ENCODE measurements around the gene PRIM1. TPM values are rescaled to one million over a fixed set of nuclear protein-coding genes. Genes with fewer than 3 reads are reported as not detected.

PRIM1 gene
- total and polyA plus RNA-seq, 2 of the 8 experiments (the other 6 are each of a cell fraction or from before 2014, with no cell fraction given), result 52.4 to 61.9 TPM

- TF ChIP-seq, protein P1, sequence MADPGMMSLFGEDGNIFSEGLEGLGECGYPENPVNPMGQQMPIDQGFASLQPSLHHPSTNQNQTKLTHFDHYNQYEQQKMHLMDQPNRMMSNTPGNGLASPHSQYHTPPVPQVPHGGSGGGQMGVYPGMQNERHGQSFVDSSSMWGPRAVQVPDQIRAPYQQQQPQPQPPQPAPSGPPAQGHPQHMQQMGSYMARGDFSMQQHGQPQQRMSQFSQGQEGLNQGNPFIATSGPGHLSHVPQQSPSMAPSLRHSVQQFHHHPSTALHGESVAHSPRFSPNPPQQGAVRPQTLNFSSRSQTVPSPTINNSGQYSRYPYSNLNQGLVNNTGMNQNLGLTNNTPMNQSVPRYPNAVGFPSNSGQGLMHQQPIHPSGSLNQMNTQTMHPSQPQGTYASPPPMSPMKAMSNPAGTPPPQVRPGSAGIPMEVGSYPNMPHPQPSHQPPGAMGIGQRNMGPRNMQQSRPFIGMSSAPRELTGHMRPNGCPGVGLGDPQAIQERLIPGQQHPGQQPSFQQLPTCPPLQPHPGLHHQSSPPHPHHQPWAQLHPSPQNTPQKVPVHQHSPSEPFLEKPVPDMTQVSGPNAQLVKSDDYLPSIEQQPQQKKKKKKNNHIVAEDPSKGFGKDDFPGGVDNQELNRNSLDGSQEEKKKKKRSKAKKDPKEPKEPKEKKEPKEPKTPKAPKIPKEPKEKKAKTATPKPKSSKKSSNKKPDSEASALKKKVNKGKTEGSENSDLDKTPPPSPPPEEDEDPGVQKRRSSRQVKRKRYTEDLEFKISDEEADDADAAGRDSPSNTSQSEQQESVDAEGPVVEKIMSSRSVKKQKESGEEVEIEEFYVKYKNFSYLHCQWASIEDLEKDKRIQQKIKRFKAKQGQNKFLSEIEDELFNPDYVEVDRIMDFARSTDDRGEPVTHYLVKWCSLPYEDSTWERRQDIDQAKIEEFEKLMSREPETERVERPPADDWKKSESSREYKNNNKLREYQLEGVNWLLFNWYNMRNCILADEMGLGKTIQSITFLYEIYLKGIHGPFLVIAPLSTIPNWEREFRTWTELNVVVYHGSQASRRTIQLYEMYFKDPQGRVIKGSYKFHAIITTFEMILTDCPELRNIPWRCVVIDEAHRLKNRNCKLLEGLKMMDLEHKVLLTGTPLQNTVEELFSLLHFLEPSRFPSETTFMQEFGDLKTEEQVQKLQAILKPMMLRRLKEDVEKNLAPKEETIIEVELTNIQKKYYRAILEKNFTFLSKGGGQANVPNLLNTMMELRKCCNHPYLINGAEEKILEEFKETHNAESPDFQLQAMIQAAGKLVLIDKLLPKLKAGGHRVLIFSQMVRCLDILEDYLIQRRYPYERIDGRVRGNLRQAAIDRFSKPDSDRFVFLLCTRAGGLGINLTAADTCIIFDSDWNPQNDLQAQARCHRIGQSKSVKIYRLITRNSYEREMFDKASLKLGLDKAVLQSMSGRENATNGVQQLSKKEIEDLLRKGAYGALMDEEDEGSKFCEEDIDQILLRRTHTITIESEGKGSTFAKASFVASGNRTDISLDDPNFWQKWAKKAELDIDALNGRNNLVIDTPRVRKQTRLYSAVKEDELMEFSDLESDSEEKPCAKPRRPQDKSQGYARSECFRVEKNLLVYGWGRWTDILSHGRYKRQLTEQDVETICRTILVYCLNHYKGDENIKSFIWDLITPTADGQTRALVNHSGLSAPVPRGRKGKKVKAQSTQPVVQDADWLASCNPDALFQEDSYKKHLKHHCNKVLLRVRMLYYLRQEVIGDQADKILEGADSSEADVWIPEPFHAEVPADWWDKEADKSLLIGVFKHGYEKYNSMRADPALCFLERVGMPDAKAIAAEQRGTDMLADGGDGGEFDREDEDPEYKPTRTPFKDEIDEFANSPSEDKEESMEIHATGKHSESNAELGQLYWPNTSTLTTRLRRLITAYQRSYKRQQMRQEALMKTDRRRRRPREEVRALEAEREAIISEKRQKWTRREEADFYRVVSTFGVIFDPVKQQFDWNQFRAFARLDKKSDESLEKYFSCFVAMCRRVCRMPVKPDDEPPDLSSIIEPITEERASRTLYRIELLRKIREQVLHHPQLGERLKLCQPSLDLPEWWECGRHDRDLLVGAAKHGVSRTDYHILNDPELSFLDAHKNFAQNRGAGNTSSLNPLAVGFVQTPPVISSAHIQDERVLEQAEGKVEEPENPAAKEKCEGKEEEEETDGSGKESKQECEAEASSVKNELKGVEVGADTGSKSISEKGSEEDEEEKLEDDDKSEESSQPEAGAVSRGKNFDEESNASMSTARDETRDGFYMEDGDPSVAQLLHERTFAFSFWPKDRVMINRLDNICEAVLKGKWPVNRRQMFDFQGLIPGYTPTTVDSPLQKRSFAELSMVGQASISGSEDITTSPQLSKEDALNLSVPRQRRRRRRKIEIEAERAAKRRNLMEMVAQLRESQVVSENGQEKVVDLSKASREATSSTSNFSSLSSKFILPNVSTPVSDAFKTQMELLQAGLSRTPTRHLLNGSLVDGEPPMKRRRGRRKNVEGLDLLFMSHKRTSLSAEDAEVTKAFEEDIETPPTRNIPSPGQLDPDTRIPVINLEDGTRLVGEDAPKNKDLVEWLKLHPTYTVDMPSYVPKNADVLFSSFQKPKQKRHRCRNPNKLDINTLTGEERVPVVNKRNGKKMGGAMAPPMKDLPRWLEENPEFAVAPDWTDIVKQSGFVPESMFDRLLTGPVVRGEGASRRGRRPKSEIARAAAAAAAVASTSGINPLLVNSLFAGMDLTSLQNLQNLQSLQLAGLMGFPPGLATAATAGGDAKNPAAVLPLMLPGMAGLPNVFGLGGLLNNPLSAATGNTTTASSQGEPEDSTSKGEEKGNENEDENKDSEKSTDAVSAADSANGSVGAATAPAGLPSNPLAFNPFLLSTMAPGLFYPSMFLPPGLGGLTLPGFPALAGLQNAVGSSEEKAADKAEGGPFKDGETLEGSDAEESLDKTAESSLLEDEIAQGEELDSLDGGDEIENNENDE (IDR thresholded peaks at IDR 0.05; ENCODE audit: insufficient replicate concordance, low read length), result no peak
- TF ChIP-seq TAF7 (optimal IDR thresholded peaks at IDR 0.05; ENCODE audit: borderline replicate concordance, low read depth, low read length), result no peak
- no peak for TF ChIP-seq CEBPB (IDR thresholded peaks at IDR 0.05; ENCODE audit: low read depth, low read length)
- TF ChIP-seq JUND (IDR thresholded peaks at IDR 0.05; ENCODE audit: low read length), result no peak
- TF ChIP-seq POLR2A (IDR thresholded peaks at IDR 0.05; ENCODE audit: control extremely low read depth in 1 of 2, low read depth in 2 of 2, low read length in 2 of 2), result no peak
- no peak for TF ChIP-seq SP1 (IDR thresholded peaks at IDR 0.05; ENCODE audit: low read depth, low read length)
- no peak for TF ChIP-seq EGR1 (IDR thresholded peaks at IDR 0.05; ENCODE audit: borderline replicate concordance, low read depth, low read length)
- no peak for TF ChIP-seq RAD21 (IDR thresholded peaks at IDR 0.05 in 1 of 2, conservative IDR thresholded peaks at IDR 0.05 in 1 of 2; ENCODE audit: low read depth in 2 of 2, low read length in 2 of 2)
- no peak for TF ChIP-seq NRF1 (IDR thresholded peaks at IDR 0.05; ENCODE audit: low read depth, low read length)
- TF ChIP-seq BCL11A (IDR thresholded peaks at IDR 0.05; ENCODE audit: low read depth in 2 of 2, low read length in 2 of 2), result no peak
- no peak for TF ChIP-seq KDM5A (IDR thresholded peaks at IDR 0.05; ENCODE audit: low read length)
- no peak for TF ChIP-seq CREB1 (IDR thresholded peaks at IDR 0.05)
Measured at GRCh38 chr12:56728139-56728861, 23.8 kb downstream of the PRIM1 start (continued).
